NCI-H2029 treated with DMSO at 0.1 percent for 48 hours (cell line): ENCODE results near the gene RNF103.

Experiments
- DNase-seq: peaks from one replicate; lab custom pipeline; 2025; lab: John Stamatoyannopoulos, UW

RNF103 gene

GRCh38 chr2:86566158-86566820 is 57.4 kb downstream of the RNF103 start:
- DNase-seq = no peak

DNA sequence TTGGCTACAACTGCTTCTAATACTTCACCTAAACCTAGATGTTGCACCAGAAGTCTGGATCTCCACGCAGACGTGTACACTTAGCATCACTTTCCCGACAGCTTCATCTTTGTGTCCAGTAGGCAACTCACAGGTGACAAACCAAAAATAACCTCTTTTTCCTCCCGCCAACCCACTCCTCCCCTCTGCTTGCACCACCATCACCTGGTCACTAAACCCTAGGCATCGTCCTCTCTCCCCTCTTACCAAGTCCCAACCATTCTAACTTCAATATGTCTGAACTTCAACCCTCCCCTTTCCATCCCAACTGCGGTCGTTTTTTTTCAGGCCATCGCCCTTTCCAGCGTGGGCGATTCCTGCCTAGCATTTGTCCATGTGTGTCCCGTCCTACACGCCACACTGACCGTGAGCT is 60.0 kb downstream of the RNF103 start:
- no peak for DNase-seq

- peak; percentile 91 for DNase-seq
Measured at GRCh38 chr2:86562922-86563649, 60.6 kb downstream of the RNF103 start, which contains the start of gene CHMP3. TSS of gene CHMP3 (minus strand) at chr2:86563443. CDS start at chr2:86563348, 95 bp downstream.

DNA sequence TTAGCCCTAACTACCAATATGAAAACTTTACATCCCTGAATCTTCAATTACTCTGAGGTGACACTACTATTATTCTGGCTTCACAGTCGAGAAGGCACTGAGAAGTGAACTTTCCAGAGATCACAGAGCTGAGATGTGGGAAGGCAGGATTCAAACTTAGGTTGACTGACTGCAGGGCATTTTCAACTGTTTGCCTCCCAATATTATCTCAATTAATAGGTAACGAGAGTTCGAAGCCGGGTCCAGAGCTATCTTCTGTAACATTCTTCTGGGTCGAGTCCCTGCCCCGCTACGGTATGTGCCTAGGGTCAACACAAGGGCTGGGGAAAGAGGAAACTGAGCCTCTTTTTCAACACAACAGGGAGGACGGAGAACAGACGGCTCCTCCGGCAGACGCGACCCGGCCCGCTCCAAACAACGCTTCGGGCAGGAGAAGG is 61.2 kb downstream of the RNF103 start:
- no peak for DNase-seq

DNA sequence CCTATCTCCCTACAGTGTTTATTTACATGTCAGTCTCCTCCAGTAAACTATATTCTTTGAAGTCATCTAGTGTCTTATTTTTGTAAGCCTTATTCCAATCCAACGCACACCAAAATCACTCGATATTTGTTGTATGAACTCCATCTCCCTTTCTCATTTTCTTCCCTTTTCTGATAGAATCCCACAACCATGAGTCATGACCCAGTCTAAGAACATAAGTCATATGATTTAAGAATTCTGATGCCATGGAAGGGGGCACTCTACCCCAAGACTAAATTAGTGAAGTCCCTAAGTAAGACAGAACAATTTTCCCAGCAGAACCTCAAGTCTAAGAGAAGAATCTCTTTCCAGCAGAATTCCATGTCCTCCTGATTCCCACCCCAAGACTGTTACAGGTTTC is 65.8 kb downstream of the RNF103 start:
- DNase-seq = no peak

DNA sequence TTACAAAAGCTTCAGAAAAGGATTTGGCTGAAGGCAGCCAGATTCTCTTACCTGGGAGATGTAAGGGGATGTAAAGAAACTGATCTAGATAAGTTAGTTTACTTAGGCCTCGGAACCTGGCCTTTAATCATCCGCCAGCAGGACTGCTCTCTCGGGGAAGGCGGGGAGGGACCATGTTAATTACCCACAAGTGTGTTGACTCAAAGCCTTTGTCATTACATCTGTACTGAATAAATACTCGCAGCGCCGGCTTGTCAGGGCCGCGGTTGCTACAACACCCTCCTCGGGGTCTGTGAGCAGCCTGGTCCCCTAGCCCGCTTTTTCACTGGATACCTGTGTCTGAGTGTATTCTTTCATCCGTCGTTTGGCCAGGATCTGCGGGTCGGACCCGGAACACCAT is 67.2 kb downstream of the RNF103 start:
- no peak for DNase-seq
